Stimulated activated CD4-positive, alpha-beta T cell treated with anti-CD3 and anti-CD28 coated beads, Interleukin-1b, Interleukin-23, amount 100 ng/mL, for 1 hour (primary cell): ENCODE measurements around the gene DNAJC22.
A peak's percentile ranks its signal among the peaks of the same experiment; 100 is the strongest.
"Not testable (repeated sequence)": the region's sequence is repeated elsewhere in the genome, so short reads cannot be mapped to it uniquely, and the experiment has no call there.

ENCODE experiments used
- DNase-seq, 2 donors: peaks; one replicate each; pipeline ENCODE4 v3.0.0-alpha.2; 2020; ENCODE audit warnings: low read depth in 2 of 2

Gene DNAJC22

GRCh38 chr12:49331380-49332222, 15.1 kb upstream of the DNAJC22 start:
- no peak for DNase-seq

- no peak for DNase-seq
Observed at GRCh38 chr12:49332441-49332861, 14.2 kb upstream of the DNAJC22 start.

GRCh38 chr12:49332891-49333371, 13.8 kb upstream of the DNAJC22 start:
- no peak for DNase-seq

DNA sequence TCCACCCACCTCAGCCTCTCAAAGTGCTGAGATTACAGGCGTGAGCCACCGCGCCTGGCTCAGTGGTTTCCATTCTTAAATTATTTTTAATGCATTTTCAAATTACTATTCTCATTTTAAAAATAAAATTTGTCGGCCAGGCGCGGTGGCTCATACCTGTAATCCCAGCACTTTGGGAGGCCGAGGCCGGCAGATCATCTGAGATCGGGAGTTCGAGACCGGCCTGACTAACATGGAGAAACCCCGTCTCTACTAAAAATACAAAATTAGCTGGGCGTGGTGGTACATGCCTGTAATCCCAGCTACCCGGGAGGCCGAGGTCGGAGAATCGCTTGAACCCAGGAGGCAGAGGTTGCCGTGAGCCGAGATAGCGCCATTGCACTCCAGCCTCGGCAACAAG, 12.9 kb upstream of the DNAJC22 start:
- DNase-seq = not testable (repeated sequence)

DNA sequence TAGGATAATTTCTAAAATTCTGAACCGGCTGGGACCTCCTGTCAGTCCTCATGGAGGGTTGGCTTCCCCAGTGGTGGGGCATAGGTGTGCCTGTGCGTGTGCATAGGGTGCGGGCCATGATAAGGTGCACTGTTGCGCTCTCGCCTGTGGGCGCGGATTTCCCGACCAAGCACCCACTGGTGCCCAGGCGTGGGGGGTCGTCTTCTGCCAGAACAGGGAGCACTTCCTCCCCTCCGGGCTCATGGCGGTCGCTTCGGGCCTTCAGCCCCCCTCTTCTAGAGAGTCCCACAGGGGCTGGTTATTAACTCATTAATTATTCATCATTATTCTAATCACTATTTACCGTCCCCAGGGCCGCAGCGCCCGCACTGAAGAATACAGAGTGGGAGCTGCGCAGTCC, 12.5 kb upstream of the DNAJC22 start:
- DNase-seq = no peak

DNA sequence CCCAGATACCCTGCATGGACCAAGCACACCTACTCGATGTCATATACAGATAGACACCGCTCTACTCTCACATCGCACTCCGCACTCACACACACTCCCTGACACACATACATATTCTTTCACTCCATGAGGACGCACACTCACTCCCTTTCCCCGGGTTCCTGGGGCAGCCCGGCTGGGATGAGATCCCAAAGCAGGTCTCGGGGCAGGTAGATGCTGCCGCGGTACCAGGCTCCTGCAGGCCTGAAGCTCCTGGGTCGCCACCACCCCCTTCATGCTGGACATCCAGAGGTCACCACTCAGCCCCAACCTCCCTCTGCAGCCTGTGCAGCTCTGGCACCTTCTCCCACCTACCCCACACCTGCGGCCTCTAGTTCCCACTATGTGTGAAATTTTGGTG, 12.0 kb upstream of the DNAJC22 start:
- DNase-seq = no peak

GRCh38 chr12:49335118-49335954, 11.4 kb upstream of the DNAJC22 start:
- DNase-seq = no peak

DNA sequence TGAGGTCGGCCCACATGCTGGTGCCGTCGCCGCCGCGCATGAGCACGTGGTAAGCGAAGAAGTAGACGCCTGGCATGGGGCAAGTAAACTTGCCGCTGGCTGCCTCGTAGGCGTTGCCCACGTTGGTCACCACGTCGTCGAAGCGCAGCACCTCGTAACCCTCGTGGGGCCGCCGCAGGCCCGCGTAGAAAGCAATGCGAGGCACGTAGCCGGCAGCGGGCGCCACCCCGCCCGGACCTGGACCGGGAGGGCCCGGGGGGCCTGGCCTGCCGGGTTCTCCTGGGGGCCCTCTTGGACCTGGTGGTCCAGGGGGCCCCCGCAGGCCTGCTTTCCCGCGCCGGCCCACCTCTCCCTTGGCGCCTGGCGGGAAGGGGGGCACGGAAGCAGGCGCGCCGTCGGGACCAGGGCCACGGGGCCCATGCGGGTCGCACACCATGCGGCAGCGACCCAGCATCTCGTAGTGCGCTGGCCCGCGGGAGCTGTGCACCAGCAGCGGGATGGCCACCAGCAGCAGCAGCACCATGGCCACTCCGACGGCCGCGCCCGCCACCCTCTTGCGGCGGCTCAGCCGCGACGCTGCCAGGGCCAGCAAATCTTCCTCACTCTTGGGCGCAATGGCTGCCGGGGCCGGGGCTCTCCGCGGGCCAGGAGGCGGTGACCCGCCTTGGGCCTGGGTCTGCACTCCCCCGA, 10.6 kb upstream of the DNAJC22 start:
- DNase-seq = no peak

- peak; percentile 78 to 91 for DNase-seq
Observed at GRCh38 chr12:49336645-49337584, 9.8 kb upstream of the DNAJC22 start, which contains the start of gene C1QL4. C1QL4 (minus strand) TSS chr12:49337188; CDS start chr12:49336477, 711 bp downstream.

DNA sequence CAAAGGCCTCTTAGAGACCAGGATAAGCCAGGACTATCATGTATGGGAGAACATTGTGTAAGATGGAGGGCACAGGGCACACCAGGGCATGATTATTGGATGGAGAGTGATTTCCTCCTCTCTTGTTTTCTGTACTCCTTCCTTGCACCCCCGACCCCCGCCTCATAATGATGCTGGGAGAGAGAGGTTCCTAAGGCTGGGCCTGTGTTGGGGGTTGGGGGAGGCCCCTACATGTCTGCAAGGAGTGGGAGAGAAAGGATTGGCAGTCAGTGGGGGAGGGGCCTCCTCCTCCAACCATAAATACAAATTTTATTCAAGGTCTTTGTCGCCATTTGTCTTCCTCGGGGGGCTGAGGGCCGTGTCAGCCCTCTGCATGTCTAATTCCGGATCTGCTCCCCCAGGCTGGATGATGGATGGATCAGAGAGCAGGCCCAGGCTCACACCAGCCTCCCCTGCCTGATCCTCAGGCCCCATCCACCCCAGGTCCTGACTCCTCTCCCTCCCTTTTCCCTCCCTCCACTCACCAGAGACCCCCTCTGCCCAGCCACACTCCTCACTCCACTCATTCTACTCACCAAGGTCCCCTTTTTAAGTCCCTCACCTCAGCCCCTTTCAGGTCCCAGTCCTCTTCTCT, 7.7 kb upstream of the DNAJC22 start:
- no peak for DNase-seq

DNA sequence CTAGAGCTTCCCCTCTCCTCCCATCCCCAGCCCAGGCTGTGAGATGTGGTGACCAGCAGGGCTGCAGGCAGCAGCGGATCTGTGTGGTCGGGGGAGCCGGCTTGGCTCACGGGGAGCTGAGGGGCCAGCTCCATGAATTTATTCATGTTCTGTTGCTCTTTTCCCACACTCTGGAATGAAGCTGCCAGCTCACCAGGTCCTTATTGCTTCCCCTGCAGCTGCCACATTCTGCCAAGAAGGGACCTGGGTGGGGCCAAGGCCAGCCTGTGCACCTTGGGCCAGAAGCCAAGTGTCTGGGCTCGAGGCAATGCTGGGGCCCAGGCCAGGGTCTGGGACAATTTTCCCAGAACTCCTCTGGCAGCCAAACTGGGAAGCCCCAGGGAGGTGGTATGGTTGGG, 7.2 kb upstream of the DNAJC22 start:
- DNase-seq = no peak

DNA sequence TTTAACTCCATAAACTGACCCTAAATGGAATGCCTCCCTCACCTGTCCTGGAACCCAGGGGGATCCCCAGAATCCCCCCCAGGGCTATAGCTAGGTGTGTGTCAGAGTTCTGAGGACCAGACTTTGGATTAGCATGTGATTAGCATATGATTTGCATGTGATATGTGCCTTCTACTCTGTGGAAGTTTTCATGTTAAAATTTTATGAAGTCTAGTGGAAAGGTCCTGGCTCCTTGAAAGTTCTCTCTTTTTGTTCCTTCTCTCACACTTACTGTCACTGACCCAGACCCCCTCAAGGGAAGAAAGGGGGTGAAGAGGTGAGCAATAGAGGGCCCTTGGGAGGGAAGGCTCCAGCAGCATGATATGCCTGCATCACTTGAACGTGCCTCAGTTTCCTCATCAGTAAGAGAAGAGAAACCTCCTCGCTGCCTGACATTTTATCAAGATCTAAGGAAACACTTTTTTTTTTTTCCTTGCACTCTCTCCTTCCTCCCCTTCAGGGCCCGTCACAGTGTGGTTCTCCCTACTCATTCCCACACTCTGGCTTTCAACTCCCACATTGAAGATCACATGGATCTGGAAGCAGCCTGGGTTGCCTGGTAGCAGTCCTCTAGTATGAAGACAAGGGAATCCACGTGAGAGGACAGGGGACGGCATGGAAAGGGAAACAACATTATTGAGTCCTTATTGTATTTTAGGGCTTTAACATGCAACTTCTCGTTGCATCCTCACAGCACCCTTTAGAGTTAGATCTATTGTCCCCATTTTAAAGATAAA, 6.4 kb upstream of the DNAJC22 start:
- DNase-seq = no peak

GRCh38 chr12:49340971-49341776, 5.5 kb upstream of the DNAJC22 start:
- DNase-seq = no peak

- DNase-seq = no peak
Observed at GRCh38 chr12:49341777-49342065, 5.0 kb upstream of the DNAJC22 start.

GRCh38 chr12:49342066-49342913, 4.4 kb upstream of the DNAJC22 start:
- DNase-seq = peak; percentile 25 to 61

GRCh38 chr12:49342914-49343731, 3.6 kb upstream of the DNAJC22 start:
- DNase-seq = no peak

DNA sequence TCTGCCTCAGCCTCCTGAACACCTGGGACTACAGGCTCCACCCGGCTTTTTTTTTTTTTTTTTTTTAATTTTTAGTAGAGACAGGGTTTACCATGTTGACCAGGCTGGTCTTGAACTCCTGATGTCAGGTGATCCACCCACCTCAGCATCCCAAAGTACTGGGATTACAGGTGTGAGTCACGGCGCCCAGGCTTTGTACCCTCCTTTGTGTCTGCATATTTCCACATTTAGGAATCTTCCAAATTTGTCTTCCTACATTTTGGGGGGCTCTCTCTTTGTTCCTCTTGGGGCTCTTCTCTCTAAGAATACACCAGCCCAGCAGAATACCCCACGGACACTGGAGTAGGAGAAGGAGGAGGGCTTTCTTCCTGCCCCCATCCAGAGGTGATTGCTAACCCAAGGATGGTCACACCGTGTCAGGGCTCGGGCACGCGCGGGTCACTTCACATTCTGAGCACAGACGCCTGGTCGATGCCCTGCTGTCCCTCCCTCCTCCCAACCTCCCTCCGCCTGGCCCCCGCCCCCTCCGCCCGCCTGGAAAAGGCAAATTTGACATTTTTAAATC, 2.1 kb upstream of the DNAJC22 start:
- no peak for DNase-seq
